B cell (primary cell): Measurements from ENCODE around the gene SLC43A3. TPM values are rescaled to one million over a fixed set of nuclear protein-coding genes. Genes with fewer than 3 reads are reported as not detected.

Source experiments
- ATAC-seq: fragments of 200-7000 bp; cut with Tn5 transposase; one replicate; pipeline ENCODE4 v1.10.0; 2021; ENCODE audit warnings: low read depth, mild to moderate bottlenecking, moderate number of reproducible peaks, moderate library complexity
- CTCF ChIA-PET: fragments of 350-600 bp; sonication (Branson Sonifier 250); formaldehyde crosslinking; loops from one replicate; lab custom pipeline; 2021; ENCODE audit warnings: antibody characterized with exemption, inconsistent platforms; lab: Charles Lee
- POLR2A ChIA-PET: fragments of 350-600 bp; sonication (Branson Sonifier 250); formaldehyde crosslinking; loops from one replicate; lab custom pipeline; 2021; ENCODE audit warnings: antibody characterized with exemption; lab: Charles Lee
- DNase-seq: peaks from one replicate; pipeline ENCODE4 v3.0.0; 2013
- H2AFZ ChIP-seq: 2 replicates; pipeline ENCODE4 v1.6.1; 2012; ENCODE audit warnings: mild to moderate bottlenecking, low read depth, low read length; ENCODE audit not compliant: insufficient read depth, poor library complexity, severe bottlenecking
- H3K27ac ChIP-seq, 2 donors: 1 replicate in 1 of 2; 2 replicates in 1 of 2; pipeline ENCODE4 v1.5.1; 2012 to 2013; ENCODE audit warnings: low read length in 2 of 2, mild to moderate bottlenecking in 2 of 2, moderate library complexity in 1 of 2
- H3K27me3 ChIP-seq, 4 experiments: fragments of 200-600 bp in 1 of 4; sonication (generic) in 1 of 4; replicated peaks in 1 of 4; 1 replicate in 2 of 4; 2 replicates in 2 of 4; pipeline versions ENCODE4 v1.6.1 to v1.7.0; 2013 to 2016; ENCODE audit warnings: low read length in 3 of 4, mild to moderate bottlenecking in 2 of 4, mixed read lengths in 1 of 4, moderate library complexity in 1 of 4; ENCODE audit not compliant: insufficient read depth in 4 of 4, control insufficient read depth in 3 of 4; ENCODE audit errors: control extremely low read depth in 1 of 4
- H3K36me3 ChIP-seq, 2 experiments: replicated peaks in 1 of 2; 1 replicate in 1 of 2; 2 replicates in 1 of 2; pipeline versions ENCODE4 v1.6.1 to v1.7.1; 2013; ENCODE audit warnings: low read length in 1 of 2; ENCODE audit not compliant: insufficient read depth in 2 of 2, control insufficient read depth in 1 of 2; ENCODE audit errors: control extremely low read depth in 1 of 2, extremely low read depth in 1 of 2
- H3K4me1 ChIP-seq, 2 donors: fragments of 200-600 bp in 1 of 2; sonication (generic) in 1 of 2; 1 replicate in 1 of 2; 2 replicates in 1 of 2; pipeline versions ENCODE4 v1.5.1 to v1.6.1; 2013 to 2017; ENCODE audit warnings: low read length in 2 of 2; ENCODE audit not compliant: control insufficient read depth in 2 of 2, insufficient read depth in 2 of 2
- H3K4me2 ChIP-seq: replicated peaks from 2 replicates; pipeline ENCODE3; 2012; ENCODE audit warnings: mild to moderate bottlenecking, low read depth, low read length; ENCODE audit not compliant: poor library complexity, severe bottlenecking
- H3K4me3 ChIP-seq, 5 experiments: fragments of 200-600 bp in 1 of 5; sonication (generic) in 1 of 5; 1 replicate in 3 of 5; 2 replicates in 2 of 5; pipeline versions ENCODE4 v1.5.1 to v1.7.0; 2011 to 2016; ENCODE audit warnings: low read length in 4 of 5, mild to moderate bottlenecking in 4 of 5, low read depth in 2 of 5, control low read depth in 1 of 5, moderate library complexity in 1 of 5; ENCODE audit not compliant: insufficient read depth in 1 of 5; ENCODE audit errors: control extremely low read depth in 1 of 5, extremely low read depth in 1 of 5
- H3K79me2 ChIP-seq: fragments of 200-600 bp; sonication (generic); one replicate; pipeline ENCODE4 v1.6.0; 2016; ENCODE audit warnings: low read length; ENCODE audit not compliant: control insufficient read depth, insufficient read depth
- H3K9ac ChIP-seq: fragments of 200-600 bp; sonication (generic); 2 replicates; pipeline ENCODE4 v1.6.1; 2017; ENCODE audit warnings: mild to moderate bottlenecking, low read length, moderate library complexity
- H3K9me3 ChIP-seq, 3 donors: one replicate each; pipeline versions ENCODE4 v1.6.1 to v1.7.1; 2013; ENCODE audit warnings: low read length in 2 of 3; ENCODE audit not compliant: control insufficient read depth in 2 of 3, insufficient read depth in 1 of 3; ENCODE audit errors: control extremely low read depth in 1 of 3
- H4K20me1 ChIP-seq: 2 replicates; pipeline ENCODE4 v1.6.0; 2012; ENCODE audit warnings: mild to moderate bottlenecking, low read length; ENCODE audit not compliant: insufficient read depth, control insufficient read depth, poor library complexity, severe bottlenecking
- H3K27ac Mint-ChIP-seq: one replicate; pipeline ENCODE4 v1.8.0; 2021; ENCODE audit warnings: mixed read lengths
- H3K27me3 Mint-ChIP-seq: one replicate; pipeline ENCODE4 v1.8.0; 2021; ENCODE audit warnings: mixed read lengths
- H3K4me1 Mint-ChIP-seq: one replicate; pipeline ENCODE4 v1.8.0; 2021; ENCODE audit warnings: mixed read lengths
- H3K4me3 Mint-ChIP-seq: one replicate; pipeline ENCODE4 v1.8.0; 2021; ENCODE audit warnings: mixed read lengths
- H3K9me3 Mint-ChIP-seq: one replicate; pipeline ENCODE4 v1.8.0; 2022; ENCODE audit warnings: mixed read lengths; ENCODE audit not compliant: insufficient read depth
- EZH2 ChIP-seq: IDR thresholded peaks from 2 replicates; pipeline ENCODE4 v1.6.1; 2012; ENCODE audit warnings: borderline replicate concordance, low read depth, mild to moderate bottlenecking, moderate library complexity, low read length; ENCODE audit not compliant: insufficient read depth, poor library complexity, severe bottlenecking
- WGBS: methylation state at CpG from one replicate; pipeline ENCODE4 v1.1.5; 2013; ENCODE audit warnings: missing lambda C conversion rate; ENCODE audit not compliant: insufficient coverage; 5-methylcytosine and 5-hydroxymethylcytosine counted together
- intact Hi-C: fragments of 100-400 bp; cut with micrococcal nuclease; formaldehyde crosslinking; loops from one replicate; pipeline ENCODE4 v1.10.0; 2022
- polyA plus RNA-seq: library from polyadenylated mRNA; depleted of rRNA; stranded (reverse); fragments of >200 nt; gene quantifications from 2 replicates; pipeline ENCODE4 v1.2.3, GENCODE V29; 2012
- total RNA-seq, 2 donors: library from RNA; stranded (reverse); fragments of 120-200 nt in 1 of 2; gene quantifications; 1 replicate in 1 of 2; 2 replicates in 1 of 2; pipeline versions ENCODE4 v1.2.3 to v1.2.4, GENCODE V29; 2013 to 2022
- TF ChIP-seq, protein P1 (sequence below): fragments of 200-600 bp; IDR thresholded peaks from one replicate; pipeline ENCODE4 v1.8.0; 2022; ENCODE audit warnings: antibody characterized with exemption, mild to moderate bottlenecking

Gene SLC43A3
- total and polyA plus RNA-seq, 2 donors (not counting 1 experiment from before 2014, with no cell fraction given): 7.6 to 20.9 TPM

DNA sequence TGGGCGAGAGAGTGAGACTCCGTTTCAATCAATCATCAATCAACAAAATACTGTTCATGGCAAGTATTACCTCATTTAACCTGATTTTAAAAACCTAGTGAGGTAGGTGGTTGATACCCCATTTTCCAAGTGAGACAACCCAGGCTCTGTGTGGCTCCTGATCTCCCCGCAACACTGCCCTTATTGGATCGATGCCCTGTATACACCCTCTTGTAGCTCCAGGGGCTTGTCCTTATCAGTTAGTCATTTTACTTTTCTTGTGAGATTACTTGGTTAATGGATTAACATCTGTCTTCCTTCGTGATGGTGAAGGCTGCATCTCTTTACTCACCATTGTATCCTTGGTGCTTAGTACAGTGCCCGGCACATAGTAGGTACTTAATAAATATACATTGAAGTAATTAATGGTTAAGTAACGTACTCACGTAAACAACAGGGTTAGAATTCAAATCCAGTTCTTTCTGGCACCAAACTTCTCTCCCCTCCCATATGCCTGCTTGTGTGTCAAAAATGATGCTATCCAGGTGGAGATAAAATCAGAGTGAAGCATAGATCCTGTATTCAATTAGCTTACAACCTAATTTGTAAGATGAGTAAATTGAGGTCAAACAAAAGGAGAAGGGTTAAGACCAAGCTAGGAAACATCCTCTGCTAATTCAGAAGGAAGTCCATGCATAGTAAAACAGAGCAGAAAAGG is 34.7 kb downstream of the SLC43A3 start:
- Mint-ChIP-seq H3K9me3 (no peaks in the 10 kb centered on the region), H3K27me3 (no peaks in the 10 kb centered on the region), H3K27ac (no peak overlapping the region), H3K4me3 (no peak overlapping the region), H3K4me1 (no peaks in the 10 kb centered on the region)
- Histone ChIP-seq H3K36me3 (no peaks in the 10 kb centered on the region), H3K4me1 (no peaks in the 10 kb centered on the region), H2AFZ (no peak overlapping the region), H3K27ac (no peak overlapping the region), H3K9ac (no peak overlapping the region), H3K79me2 (no peaks in the 10 kb centered on the region), H3K27me3 (no peaks in the 10 kb centered on the region), H3K9me3 (no peaks in the 10 kb centered on the region), H3K4me3 (no peak overlapping the region), H4K20me1 (no peaks in the 10 kb centered on the region), H3K4me2 (no peak overlapping the region)
- no peak for TF ChIP-seq EZH2
- TF ChIP-seq, protein P1, sequence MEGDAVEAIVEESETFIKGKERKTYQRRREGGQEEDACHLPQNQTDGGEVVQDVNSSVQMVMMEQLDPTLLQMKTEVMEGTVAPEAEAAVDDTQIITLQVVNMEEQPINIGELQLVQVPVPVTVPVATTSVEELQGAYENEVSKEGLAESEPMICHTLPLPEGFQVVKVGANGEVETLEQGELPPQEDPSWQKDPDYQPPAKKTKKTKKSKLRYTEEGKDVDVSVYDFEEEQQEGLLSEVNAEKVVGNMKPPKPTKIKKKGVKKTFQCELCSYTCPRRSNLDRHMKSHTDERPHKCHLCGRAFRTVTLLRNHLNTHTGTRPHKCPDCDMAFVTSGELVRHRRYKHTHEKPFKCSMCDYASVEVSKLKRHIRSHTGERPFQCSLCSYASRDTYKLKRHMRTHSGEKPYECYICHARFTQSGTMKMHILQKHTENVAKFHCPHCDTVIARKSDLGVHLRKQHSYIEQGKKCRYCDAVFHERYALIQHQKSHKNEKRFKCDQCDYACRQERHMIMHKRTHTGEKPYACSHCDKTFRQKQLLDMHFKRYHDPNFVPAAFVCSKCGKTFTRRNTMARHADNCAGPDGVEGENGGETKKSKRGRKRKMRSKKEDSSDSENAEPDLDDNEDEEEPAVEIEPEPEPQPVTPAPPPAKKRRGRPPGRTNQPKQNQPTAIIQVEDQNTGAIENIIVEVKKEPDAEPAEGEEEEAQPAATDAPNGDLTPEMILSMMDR: no peak
- DNase-seq (no peak), ATAC-seq (no peak)
- intact Hi-C loops: no loop called here
- ChIA-PET POLR2A (no interaction called here), CTCF (no interaction called here)
- 100% methylated on average over 2 of the region's 8 CpGs for WGBS

DNA sequence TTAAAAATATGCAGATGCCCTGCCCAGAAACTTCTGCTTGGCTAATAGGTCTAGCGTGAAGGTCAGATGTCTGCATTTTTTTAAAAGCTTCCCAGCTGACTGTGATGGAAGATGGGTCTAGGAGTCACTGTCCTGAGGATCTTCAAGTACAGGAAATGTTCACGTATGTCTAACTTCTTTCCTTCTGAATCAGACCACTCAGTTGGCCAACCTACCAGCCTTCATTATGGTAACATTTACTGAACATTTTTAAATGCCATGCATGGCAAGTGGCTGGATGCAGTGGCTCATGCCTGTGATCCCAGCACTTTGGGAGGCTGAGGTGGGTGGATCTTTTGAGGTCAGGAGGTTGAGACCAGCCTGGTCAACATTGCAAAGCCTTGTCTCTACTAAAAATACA is 35.4 kb downstream of the SLC43A3 start:
- intact Hi-C loops: no loop called here
- Histone ChIP-seq H2AFZ (no peak overlapping the region), H3K4me1 (no peaks in the 10 kb centered on the region), H3K36me3 (no peaks in the 10 kb centered on the region), H3K79me2 (no peaks in the 10 kb centered on the region), H3K4me2 (no peak overlapping the region), H3K27ac (no peak overlapping the region), H3K9me3 (no peaks in the 10 kb centered on the region), H3K9ac (no peak overlapping the region), H3K4me3 (no peak overlapping the region), H3K27me3 (no peaks in the 10 kb centered on the region), H4K20me1 (no peaks in the 10 kb centered on the region)
- H3K4me3 Mint-ChIP-seq: no peak overlapping the region
- ChIA-PET CTCF (no interaction called here), POLR2A (no interaction called here)
- H3K27ac Mint-ChIP-seq: no peak overlapping the region
- TF ChIP-seq, protein P1: no peak
- TF ChIP-seq EZH2: no peak
- WGBS: no CpG with 5 or more reads among the region's 2 CpGs
- H3K27me3 Mint-ChIP-seq: peaks cover 2% of the 10 kb centered on the region
- no peaks in the 10 kb centered on the region for H3K9me3 Mint-ChIP-seq
- no peaks in the 10 kb centered on the region for H3K4me1 Mint-ChIP-seq
- DNase-seq: no peak
- ATAC-seq: no peak
